ENCODE measurements around the gene SRGN.

SRGN gene

GRCh38 chr10:69051710-69052487, 36.0 kb upstream of the SRGN start:
- H3K4me3 ChIP-seq (ENCODE audit: low read depth, low read length) = no peak overlapping the region
- POLR2A ChIA-PET = no interaction called here
- DNase-seq (ENCODE audit: low read depth, low spot score) = no peak
- CTCF ChIA-PET = interaction anchor here (1.0 kb wide), 1 partner anchor 46 kb away, joined by 4 read pairs; no protein-coding TSS in a partner anchor
- TF ChIP-seq CTCF (IDR thresholded peaks at IDR 0.05; ENCODE audit: insufficient read depth, low read length, missing control alignments) = no peak

- no peak overlapping the region for H3K4me3 ChIP-seq (ENCODE audit: low read depth, low read length)
- ChIA-PET CTCF (interaction anchor here (0.6 kb wide), 1 partner anchor 47 kb away, joined by 3 read pairs; no protein-coding TSS in a partner anchor), POLR2A (no interaction called here)
- no peak for TF ChIP-seq CTCF (IDR thresholded peaks at IDR 0.05; ENCODE audit: insufficient read depth, low read length, missing control alignments)
- DNase-seq (ENCODE audit: low read depth, low spot score) = no peak
Observed at GRCh38 chr10:69052736-69053135, 35.2 kb upstream of the SRGN start.

- ChIA-PET POLR2A (no interaction called here), CTCF (interaction anchor here (0.9 kb wide), 1 partner anchor 10 kb away, joined by 3 read pairs; no protein-coding TSS in a partner anchor)
- TF ChIP-seq CTCF (IDR thresholded peaks at IDR 0.05; ENCODE audit: insufficient read depth, low read length, missing control alignments) = no peak
- DNase-seq (ENCODE audit: low read depth, low spot score) = no peak
- H3K4me3 ChIP-seq (ENCODE audit: low read depth, low read length) = no peak overlapping the region
Observed at GRCh38 chr10:69055241-69055640, 32.7 kb upstream of the SRGN start.

GRCh38 chr10:69056129-69056528, 31.8 kb upstream of the SRGN start:
- DNase-seq (ENCODE audit: low read depth, low spot score) = no peak
- TF ChIP-seq CTCF (IDR thresholded peaks at IDR 0.05; ENCODE audit: insufficient read depth, low read length, missing control alignments) = no peak
- H3K4me3 ChIP-seq (ENCODE audit: low read depth, low read length) = no peak overlapping the region
- ChIA-PET POLR2A (interaction anchor here (0.6 kb wide), 1 partner anchor 25 kb away, joined by 3 read pairs; no protein-coding TSS in a partner anchor), CTCF (no interaction called here)

- ChIA-PET CTCF (no interaction called here), POLR2A (interaction anchor here (0.6 kb wide), 1 partner anchor 24 kb away, joined by 3 read pairs; no protein-coding TSS in a partner anchor)
- H3K4me3 ChIP-seq (ENCODE audit: low read depth, low read length) = no peak overlapping the region
- no peak for DNase-seq (ENCODE audit: low read depth, low spot score)
- TF ChIP-seq CTCF (IDR thresholded peaks at IDR 0.05; ENCODE audit: insufficient read depth, low read length, missing control alignments) = no peak
Observed at GRCh38 chr10:69056536-69057260, 31.2 kb upstream of the SRGN start.

Data from AG04449 (cell line).